Gastroesophageal sphincter (tissue), 4 donors: ENCODE measurements around the gene LRRIQ3. TPM values are rescaled to one million over a fixed set of nuclear protein-coding genes. Genes with fewer than 3 reads are reported as not detected.

ENCODE experiments used
- ATAC-seq: fragments of 150-250 bp; one replicate; pipeline ENCODE4 v1.9.1; 2016; ENCODE audit warnings: mild to moderate bottlenecking, moderate library complexity
- H3K27ac ChIP-seq, 4 donors: fragments of 200-600 bp; sonication (generic) in 3 of 4; 1 replicate in 3 of 4; 2 replicates in 1 of 4; pipeline ENCODE4 v1.5.1; 2016 to 2019
- H3K27me3 ChIP-seq: fragments of 200-600 bp; sonication (generic); one replicate; pipeline ENCODE4 v1.5.1; 2019
- H3K36me3 ChIP-seq, 2 donors: fragments of 200-600 bp; sonication (generic); one replicate each; pipeline ENCODE4 v1.5.1; 2019; ENCODE audit warnings: control low read depth in 1 of 2
- H3K4me1 ChIP-seq, 3 donors: fragments of 200-600 bp; sonication (generic); 1 replicate in 2 of 3; 2 replicates in 1 of 3; pipeline ENCODE4 v1.5.1; 2016 to 2019; ENCODE audit warnings: control low read depth in 2 of 3
- H3K4me3 ChIP-seq, 2 donors: fragments of 200-600 bp; sonication (generic); one replicate each; pipeline ENCODE4 v1.5.1; 2019; ENCODE audit warnings: mild to moderate bottlenecking in 1 of 2, moderate library complexity in 1 of 2
- H3K9me3 ChIP-seq, 3 donors: fragments of 200-600 bp; sonication (generic); one replicate each; pipeline ENCODE4 v1.5.1; 2017 to 2019; ENCODE audit warnings: control low read depth in 2 of 3
- CTCF ChIP-seq, 4 experiments: fragments of 200-600 bp in 2 of 4; fragments of 450-650 bp in 2 of 4; sonication (generic) in 1 of 4; IDR thresholded peaks; one replicate each; pipeline ENCODE4 v1.5.1; 2017 to 2019; ENCODE audit warnings: antibody characterized with exemption in 4 of 4, mild to moderate bottlenecking in 2 of 4, moderate library complexity in 2 of 4
- EP300 ChIP-seq: sonication (generic); formaldehyde crosslinking; IDR thresholded peaks from one replicate; pipeline ENCODE4 v1.6.1; 2017; ENCODE audit warnings: antibody characterized with exemption, mild to moderate bottlenecking
- POLR2A ChIP-seq, 2 donors: fragments of 450-650 bp; IDR thresholded peaks; one replicate each; pipeline ENCODE4 v1.6.1; 2017; ENCODE audit warnings: antibody characterized with exemption in 2 of 2, mild to moderate bottlenecking in 2 of 2, moderate library complexity in 1 of 2
- POLR2AphosphoS5 ChIP-seq: sonication (generic); formaldehyde crosslinking; IDR thresholded peaks from one replicate; pipeline ENCODE4 v1.6.1; 2017; ENCODE audit warnings: antibody characterized with exemption
- WGBS, 2 donors: methylation state at CpG; one replicate each; pipeline ENCODE4 v1.1.5; 2018; ENCODE audit warnings: low coverage in 1 of 2; 5-methylcytosine and 5-hydroxymethylcytosine counted together
- total RNA-seq, 4 donors: library from RNA; depleted of rRNA; stranded (reverse); fragments of >200 nt; gene quantifications; one replicate each; pipeline ENCODE4 v1.1.0, GENCODE V29; 2016

The LRRIQ3 gene
- total RNA-seq, 4 donors from 2014 or later: 0.16 to 0.54 (median 0.46) TPM; not detected in 1

DNA sequence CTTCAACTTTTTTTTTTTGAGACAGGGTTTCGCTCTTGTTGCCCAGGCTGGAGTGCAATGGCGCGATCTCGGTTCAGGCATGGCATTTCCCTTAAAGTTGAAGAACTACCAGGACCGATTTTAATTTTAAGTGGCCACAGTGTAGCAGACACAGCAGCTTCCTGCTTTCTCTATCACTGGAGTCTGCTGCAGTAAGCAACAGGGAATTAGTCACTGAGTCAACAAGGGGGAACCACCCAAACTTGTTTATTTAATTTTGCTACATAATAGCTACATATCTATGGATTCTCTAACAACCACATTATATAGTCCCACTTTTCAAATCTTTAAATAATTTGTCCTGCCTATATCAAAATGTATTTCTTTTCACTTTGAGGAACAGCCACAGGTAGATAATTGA lies 24.7 kb upstream of the LRRIQ3 start:
- no peaks in the 10 kb centered on the region for H3K4me1 ChIP-seq
- H3K9me3 ChIP-seq: peaks cover 0 to 2% (median 0%) of the 10 kb centered on the region in 3 donors
- peaks cover 3 to 10% of the 10 kb centered on the region in 2 donors for H3K36me3 ChIP-seq
- H3K27ac ChIP-seq: no peak overlapping the region
- H3K27me3 ChIP-seq: no peaks in the 10 kb centered on the region
- ATAC-seq: no peak
- 93 to 100% methylated on average over 2 to 3 of the region's 5 CpGs for whole genome bisulfite sequencing, 2 donors
- no peak overlapping the region for H3K4me3 ChIP-seq
- no peak for TF ChIP-seq POLR2A (IDR thresholded peaks at IDR 0.05)
- no peak for TF ChIP-seq POLR2AphosphoS5
- TF ChIP-seq EP300: no peak
- no peak for TF ChIP-seq CTCF (IDR thresholded peaks at IDR 0.05)

- WGBS, 2 donors: 67 to 93% methylated on average over 1 of the region's 1 CpG
- no peak for TF ChIP-seq CTCF (IDR thresholded peaks at IDR 0.05)
- no peak for TF ChIP-seq EP300
- TF ChIP-seq POLR2AphosphoS5: no peak
- TF ChIP-seq POLR2A (IDR thresholded peaks at IDR 0.05): no peak
- no peak overlapping the region for H3K27ac ChIP-seq
- no peaks in the 10 kb centered on the region for H3K9me3 ChIP-seq
- H3K4me1 ChIP-seq: no peaks in the 10 kb centered on the region
- no peaks in the 10 kb centered on the region for H3K36me3 ChIP-seq
- no peaks in the 10 kb centered on the region for H3K27me3 ChIP-seq
- ATAC-seq: no peak
- no peak overlapping the region for H3K4me3 ChIP-seq
Observed at GRCh38 chr1:74215229-74215628, 17.3 kb upstream of the LRRIQ3 start.

DNA sequence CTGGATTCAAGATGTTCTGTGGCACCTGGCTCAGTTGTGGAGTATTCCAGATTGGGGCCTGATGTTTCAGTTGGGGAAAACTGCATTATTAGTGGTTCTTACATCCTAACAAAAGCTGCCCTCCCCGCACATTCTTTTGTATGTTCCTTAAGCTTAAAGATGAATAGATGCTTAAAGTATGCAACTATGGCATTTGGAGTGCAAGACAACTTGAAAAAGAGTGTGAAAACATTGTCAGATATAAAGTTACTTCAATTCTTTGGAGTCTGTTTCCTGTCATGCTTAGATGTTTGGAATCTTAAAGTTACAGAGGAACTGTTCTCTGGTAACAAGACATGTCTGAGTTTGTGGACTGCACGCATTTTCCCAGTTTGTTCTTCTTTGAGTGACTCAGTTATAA lies 7.3 kb upstream of the LRRIQ3 start:
- no peak for TF ChIP-seq POLR2A (IDR thresholded peaks at IDR 0.05)
- peaks cover 0 to 6% (median 0%) of the 10 kb centered on the region in 3 donors for H3K4me1 ChIP-seq
- H3K9me3 ChIP-seq: no peaks in the 10 kb centered on the region
- no peak for ATAC-seq
- no peak overlapping the region for H3K4me3 ChIP-seq
- H3K27me3 ChIP-seq: no peaks in the 10 kb centered on the region
- WGBS, 2 donors: 42 to 45% methylated on average over 2 of the region's 2 CpGs
- peaks cover 3 to 54% of the 10 kb centered on the region in 2 donors for H3K36me3 ChIP-seq
- no peak overlapping the region for H3K27ac ChIP-seq

- Histone ChIP-seq H3K27ac (no peak overlapping the region), H3K27me3 (no peaks in the 10 kb centered on the region), H3K4me3 (peak overlapping the region in 1 of 2 donors; percentile 62), H3K4me1 (peaks cover 0 to 28% (median 2%) of the 10 kb centered on the region in 3 donors), H3K9me3 (no peaks in the 10 kb centered on the region), H3K36me3 (peaks cover 0 to 37% of the 10 kb centered on the region in 2 donors)
- WGBS, 2 donors: 68 to 72% methylated on average over 4 to 5 of the region's 5 CpGs
- no peak for TF ChIP-seq POLR2A (IDR thresholded peaks at IDR 0.05)
- no peak for TF ChIP-seq POLR2AphosphoS5
- no peak for TF ChIP-seq CTCF (IDR thresholded peaks at IDR 0.05)
- TF ChIP-seq EP300: no peak
- no peak for ATAC-seq
Observed at GRCh38 chr1:74199504-74199903, 1.5 kb upstream of the LRRIQ3 start.

- H3K27me3 ChIP-seq: no peaks in the 10 kb centered on the region
- TF ChIP-seq POLR2A (IDR thresholded peaks at IDR 0.05) (no peak), EP300 (no peak), POLR2AphosphoS5 (no peak)
- peaks cover 0 to 14% of the 10 kb centered on the region in 2 donors for H3K36me3 ChIP-seq
- H3K27ac ChIP-seq: peak overlapping the region in 3 of 4 donors; percentile 83 to 86 (median 84)
- peaks cover 0 to 28% (median 2%) of the 10 kb centered on the region in 3 donors for H3K4me1 ChIP-seq
- no peak for ATAC-seq
- WGBS, 2 donors: 82 to 83% methylated on average over 5 of the region's 5 CpGs
- no peaks in the 10 kb centered on the region for H3K9me3 ChIP-seq
- H3K4me3 ChIP-seq: peak overlapping the region; percentile 62 to 88
Observed at GRCh38 chr1:74197255-74197654, 721 bp downstream of the LRRIQ3 start.

DNA sequence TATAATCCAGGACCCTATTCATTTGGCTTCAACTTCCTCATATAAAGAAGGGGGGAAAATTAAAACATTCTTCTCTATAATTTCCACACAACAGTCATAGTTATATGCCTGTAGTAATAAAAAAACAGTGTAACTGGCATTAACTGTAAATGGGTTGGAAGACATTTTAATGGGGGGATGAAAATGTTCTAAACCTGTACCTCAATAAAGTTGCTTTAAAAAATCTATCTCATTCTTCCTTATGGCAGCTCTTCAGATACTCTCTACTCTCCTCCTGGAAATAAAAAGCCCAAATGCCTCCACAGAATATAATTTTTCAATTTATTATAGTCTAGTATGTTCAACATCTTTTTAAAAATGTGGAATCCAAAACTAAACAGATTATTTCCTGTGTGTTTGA lies 2.6 kb downstream of the LRRIQ3 start:
- no peak for TF ChIP-seq POLR2A (IDR thresholded peaks at IDR 0.05)
- TF ChIP-seq CTCF (IDR thresholded peaks at IDR 0.05): no peak
- TF ChIP-seq POLR2AphosphoS5: no peak
- no peak for TF ChIP-seq EP300
- H3K27me3 ChIP-seq: no peaks in the 10 kb centered on the region
- peaks cover 0 to 4% of the 10 kb centered on the region in 2 donors for H3K36me3 ChIP-seq
- peaks cover 0 to 22% (median 2%) of the 10 kb centered on the region in 3 donors for H3K4me1 ChIP-seq
- H3K27ac ChIP-seq: no peak overlapping the region
- no peak for ATAC-seq
- H3K4me3 ChIP-seq: no peak overlapping the region
- H3K9me3 ChIP-seq: no peaks in the 10 kb centered on the region
